CD4-positive, alpha-beta T cell treated with Interleukin-15 for 4 hours (primary cell): Measurements from ENCODE around the gene CXCL10.

ENCODE experiments used
- DNase-seq: peaks from one replicate; pipeline ENCODE4 v3.0.0-alpha.2; 2020; ENCODE audit warnings: low spot score

The CXCL10 gene

DNA sequence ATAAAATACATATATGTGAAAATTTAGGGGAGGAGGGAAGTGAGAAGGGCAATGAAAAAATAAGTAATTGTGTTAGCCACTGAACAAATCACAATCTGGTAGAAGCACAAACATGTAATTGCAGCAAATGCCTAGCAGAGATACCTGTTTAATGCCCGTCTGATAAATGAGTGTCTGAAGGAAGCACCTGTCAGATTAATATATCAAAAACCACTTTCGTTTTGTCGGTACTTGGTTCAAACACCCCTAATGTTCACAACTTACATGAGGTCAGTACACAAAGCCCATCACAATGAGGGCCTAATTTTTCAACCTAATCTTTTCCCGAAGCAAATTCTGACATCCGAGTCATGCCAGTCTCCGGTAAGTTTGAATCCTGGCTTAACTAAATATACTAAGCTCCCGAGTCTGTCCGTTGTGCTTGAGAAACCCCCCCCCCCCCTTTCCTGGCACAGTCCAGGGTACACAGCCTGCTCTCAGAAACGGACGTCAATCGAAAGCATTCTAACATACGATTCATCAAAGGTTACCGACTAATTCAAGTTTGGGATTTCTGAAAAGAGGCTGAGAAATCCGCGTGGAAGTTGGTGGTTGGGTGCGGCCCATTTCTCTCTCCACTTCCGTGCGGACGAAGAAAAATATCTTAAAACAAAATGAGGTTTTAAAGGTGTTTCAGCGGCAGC is 33.3 kb downstream of the CXCL10 start:
- no peak for DNase-seq

GRCh38 chr4:75985116-75985515 is 38.2 kb downstream of the CXCL10 start:
- no peak for DNase-seq

DNA sequence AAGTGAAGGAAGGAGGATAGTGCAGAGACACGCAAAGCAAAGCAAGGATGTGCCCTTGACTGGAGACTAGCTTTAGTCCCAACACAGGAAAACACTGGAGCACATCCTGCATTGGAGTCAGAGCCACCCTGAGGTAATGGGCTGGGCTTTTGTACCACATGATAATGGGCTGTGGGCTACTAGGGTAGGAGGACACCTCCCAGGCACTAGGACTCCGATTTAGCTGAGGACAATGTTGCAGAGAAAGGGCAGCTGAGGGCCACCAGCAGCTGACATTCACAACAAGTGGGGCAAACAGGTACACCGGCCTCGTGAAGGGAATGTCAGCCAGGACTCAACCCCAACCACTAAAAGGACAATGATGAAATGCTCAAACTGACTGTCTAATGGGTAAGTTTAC is 42.7 kb downstream of the CXCL10 start:
- no peak for DNase-seq

DNA sequence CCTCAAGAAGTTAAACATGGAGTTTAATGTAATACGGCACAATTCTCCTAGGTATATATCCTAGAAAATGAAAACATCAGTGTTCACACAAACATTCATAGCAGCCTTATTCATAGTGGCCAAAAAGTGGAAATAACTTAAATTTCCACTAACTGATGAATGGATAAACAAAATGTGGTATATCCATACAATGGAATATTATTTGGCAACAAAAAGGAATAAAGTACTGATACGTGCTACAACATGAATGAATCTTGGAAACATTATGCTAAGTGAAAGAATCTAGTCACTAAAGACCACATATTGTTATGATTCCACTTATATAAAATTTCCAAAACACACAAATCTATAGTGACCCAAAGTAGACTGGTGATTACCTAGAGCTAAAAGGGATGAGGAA is 47.1 kb downstream of the CXCL10 start:
- DNase-seq, result no peak

DNA sequence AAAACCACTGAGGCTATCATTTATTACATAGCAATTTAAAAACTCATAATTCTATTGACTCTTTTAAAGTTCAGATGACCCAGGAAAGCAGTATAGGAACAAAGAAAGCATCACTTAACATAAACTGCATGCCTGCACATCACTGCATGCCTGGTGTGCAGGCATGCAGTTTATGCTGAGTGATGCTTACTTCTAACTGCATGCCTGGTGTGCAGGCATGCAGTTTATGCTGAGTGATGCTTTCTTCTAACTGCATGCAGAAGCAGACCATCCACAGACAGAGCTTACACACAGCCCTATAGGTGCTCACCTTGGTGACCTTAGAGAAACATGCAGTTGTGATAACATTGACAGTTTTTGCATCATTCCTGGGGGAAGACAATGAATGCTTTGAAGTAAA is 49.5 kb downstream of the CXCL10 start:
- no peak for DNase-seq
